ENCODE measurements around the gene SNX1.
A peak's percentile ranks its signal among the peaks of the same experiment; 100 is the strongest.

The SNX1 gene

GRCh38 chr15:64151727-64152506 lies 56.1 kb downstream of the SNX1 start, which contains the start of gene SNX22 (continued):
- TF ChIP-seq ZNF704 (tag by site-specific recombination; IDR thresholded peaks at IDR 0.05), result no peak
- no peak for TF ChIP-seq ZBTB21 (tag by site-specific recombination; IDR thresholded peaks at IDR 0.05)
- TF ChIP-seq ZNF280D (tag by site-specific recombination; IDR thresholded peaks at IDR 0.05), result no peak
- TF ChIP-seq ZSCAN30 (tag by site-specific recombination; IDR thresholded peaks at IDR 0.05), result no peak
- TF ChIP-seq ZNF670 (tag by site-specific recombination; IDR thresholded peaks at IDR 0.05; ENCODE audit: low read depth), result no peak
- no peak for TF ChIP-seq GLI2 (tag by site-specific recombination; IDR thresholded peaks at IDR 0.05; ENCODE audit: borderline replicate concordance, low read depth)
- TF ChIP-seq ZNF211 (tag by site-specific recombination; IDR thresholded peaks at IDR 0.05; ENCODE audit: low read depth), result no peak
- no peak for TF ChIP-seq ZNF416 (tag by site-specific recombination; IDR thresholded peaks at IDR 0.05)
- no peak for TF ChIP-seq ZNF266 (tag by site-specific recombination; IDR thresholded peaks at IDR 0.05; ENCODE audit: low read depth)
- 0 out of 2 replicates have a peak, but pooled peaks have one; percentile 30 for TF ChIP-seq ZBTB7A (tag by site-specific recombination; IDR thresholded peaks at IDR 0.05; ENCODE audit: low read depth)
- no peak for TF ChIP-seq ZNF202 (tag by site-specific recombination; IDR thresholded peaks at IDR 0.05; ENCODE audit: borderline replicate concordance)
- no peak for TF ChIP-seq ZNF639 (tag by site-specific recombination; IDR thresholded peaks at IDR 0.05)
- TF ChIP-seq ZNF398 (tag by site-specific recombination; IDR thresholded peaks at IDR 0.05), result 0 out of 2 replicates have a peak, but pooled peaks have one; percentile 40
- TF ChIP-seq PRDM4 (tag by site-specific recombination; IDR thresholded peaks at IDR 0.05), result no peak
- TF ChIP-seq ZNF76 (tag by site-specific recombination; IDR thresholded peaks at IDR 0.05; ENCODE audit: borderline replicate concordance, low read depth), result peak; percentile 32; the same call in 1 of the 2 replicates
- no peak for TF ChIP-seq ZNF785 (tag by site-specific recombination; IDR thresholded peaks at IDR 0.05)
- TF ChIP-seq ZXDB (tag by site-specific recombination; IDR thresholded peaks at IDR 0.05), result peak; percentile 65
- no peak for TF ChIP-seq ZNF302 (tag by site-specific recombination; IDR thresholded peaks at IDR 0.05; ENCODE audit: low read depth)
- no peak for TF ChIP-seq ZBTB1 (tag by site-specific recombination; IDR thresholded peaks at IDR 0.05)
- no peak for TF ChIP-seq ZNF366 (tag by site-specific recombination; conservative IDR thresholded peaks at IDR 0.05)
- peak; percentile 59 for TF ChIP-seq SP2 (tag by site-specific recombination; IDR thresholded peaks at IDR 0.05)
- TF ChIP-seq ZNF248 (tag by site-specific recombination; IDR thresholded peaks at IDR 0.05), result no peak
- no peak for TF ChIP-seq ZNF121 (tag by site-specific recombination; IDR thresholded peaks at IDR 0.05)
- peak; percentile 17; the same call in 1 of the 2 replicates for TF ChIP-seq SP7 (tag by site-specific recombination; IDR thresholded peaks at IDR 0.05)
- no peak for TF ChIP-seq ZNF37A (tag by site-specific recombination; IDR thresholded peaks at IDR 0.05)
- no peak for TF ChIP-seq ZNF529 (tag by site-specific recombination; IDR thresholded peaks at IDR 0.05; ENCODE audit: insufficient replicate concordance)
- TF ChIP-seq ZNF600 (tag by site-specific recombination; IDR thresholded peaks at IDR 0.05), result 0 out of 2 replicates have a peak, but pooled peaks have one; percentile 36

Data from HEK293 (cell line).